Lung (tissue), 12 donors: ENCODE measurements around the gene ENAM. TPM values are rescaled to one million over a fixed set of nuclear protein-coding genes. Genes with fewer than 3 reads are reported as not detected.

Experiments
- ATAC-seq: fragments of 200-7000 bp; cut with Tn5 transposase; one replicate; pipeline ENCODE4 v1.9.1; 2020; ENCODE audit warnings: moderate number of reproducible peaks; ENCODE audit not compliant: insufficient read depth, low FRiP score
- DNase-seq, 3 donors: peaks; one replicate each; pipeline ENCODE4 v3.0.0-alpha.2; 2013 to 2017
- H3K27ac ChIP-seq, 2 donors: one replicate each; pipeline ENCODE4 v1.5.1; 2013; ENCODE audit warnings: mild to moderate bottlenecking in 2 of 2, moderate library complexity in 2 of 2, control low read depth in 1 of 2, inconsistent platforms in 1 of 2, low read depth in 1 of 2, low read length in 1 of 2
- H3K27me3 ChIP-seq, 3 donors: one replicate each; pipeline ENCODE4 v1.5.1; 2013; ENCODE audit warnings: low read length in 2 of 3; ENCODE audit not compliant: control insufficient read depth in 3 of 3, insufficient read depth in 3 of 3
- H3K36me3 ChIP-seq, 4 donors: one replicate each; pipeline ENCODE4 v1.5.1; 2013; ENCODE audit warnings: low read length in 4 of 4, mild to moderate bottlenecking in 1 of 4, moderate library complexity in 1 of 4; ENCODE audit not compliant: control insufficient read depth in 4 of 4, insufficient read depth in 4 of 4
- H3K4me1 ChIP-seq, 5 donors: one replicate each; pipeline ENCODE4 v1.5.1; 2013; ENCODE audit warnings: low read length in 5 of 5, mild to moderate bottlenecking in 2 of 5, moderate library complexity in 1 of 5; ENCODE audit not compliant: control insufficient read depth in 5 of 5, insufficient read depth in 5 of 5
- H3K4me3 ChIP-seq: one replicate; pipeline ENCODE4 v1.5.1; 2013; ENCODE audit warnings: mild to moderate bottlenecking, control low read depth, moderate library complexity
- H3K9ac ChIP-seq, 2 donors: one replicate each; pipeline ENCODE4 v1.5.1; 2013; ENCODE audit warnings: low read length in 2 of 2, control low read depth in 1 of 2; ENCODE audit not compliant: insufficient read depth in 1 of 2
- H3K9me3 ChIP-seq, 4 donors: one replicate each; pipeline ENCODE4 v1.5.1; 2013; ENCODE audit warnings: low read length in 3 of 4, mild to moderate bottlenecking in 1 of 4, moderate library complexity in 1 of 4; ENCODE audit not compliant: control insufficient read depth in 4 of 4, insufficient read depth in 3 of 4
- WGBS, 2 donors: extraction: QIAGEN DNeasy Blood & Tissue Kit; methylation state at CpG; one replicate each; pipeline ENCODE4 v1.1.7; 2013; 5-methylcytosine and 5-hydroxymethylcytosine counted together
- polyA plus RNA-seq, 2 donors: library from polyadenylated mRNA; stranded (reverse); fragments of 200-250 nt; gene quantifications; one replicate each; pipeline ENCODE4 v1.2.1, GENCODE V29; 2013
- total RNA-seq, 2 donors: library from RNA; depleted of rRNA in 1 of 2; stranded (reverse); fragments of >200 nt in 1 of 2; gene quantifications; one replicate each; pipeline ENCODE4 v1.2.1, GENCODE V29; 2014 to 2021
- TF ChIP-seq, protein P1 (sequence below): IDR thresholded peaks from 2 replicates; pipeline ENCODE4 v1.5.1; 2012; ENCODE audit warnings: mild to moderate bottlenecking; ENCODE audit errors: control extremely low read depth, extremely low read depth
- donor health status: control.
- donor health status: control.
- donor health status: Bipolar disorder and iron deficiency.
- donor health status: healthy.
- donor health status: DM: yes; HTN: yes; CAD: no.

Gene ENAM
- total and polyA plus RNA-seq, 4 donors, result 0.06 to 0.28 (median 0.09) TPM

DNA sequence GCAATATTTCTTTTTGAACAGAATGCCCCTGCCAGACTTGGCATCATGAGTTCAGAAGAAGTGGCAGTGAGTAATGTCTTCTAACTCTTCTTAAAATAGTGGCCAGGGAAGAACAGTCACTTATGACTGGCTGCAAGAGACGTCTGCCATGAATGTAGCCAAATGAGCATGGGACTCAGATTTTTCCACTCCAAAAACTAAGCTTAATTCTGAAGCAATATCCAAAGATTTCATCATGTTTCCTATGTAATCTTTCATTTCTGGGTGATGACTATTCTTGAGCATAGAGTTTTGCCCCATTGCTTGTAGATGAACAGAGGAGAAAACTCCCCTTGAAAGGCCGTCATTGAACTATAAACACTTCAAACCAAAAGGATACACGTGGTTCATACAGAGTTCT is 24.7 kb upstream of the ENAM start:
- H3K4me1 ChIP-seq, result no peaks in the 10 kb centered on the region
- 23 to 40% methylated on average over 3 of the region's 3 CpGs for WGBS, 2 donors
- H3K27me3 ChIP-seq, result no peaks in the 10 kb centered on the region
- TF ChIP-seq, protein P1, sequence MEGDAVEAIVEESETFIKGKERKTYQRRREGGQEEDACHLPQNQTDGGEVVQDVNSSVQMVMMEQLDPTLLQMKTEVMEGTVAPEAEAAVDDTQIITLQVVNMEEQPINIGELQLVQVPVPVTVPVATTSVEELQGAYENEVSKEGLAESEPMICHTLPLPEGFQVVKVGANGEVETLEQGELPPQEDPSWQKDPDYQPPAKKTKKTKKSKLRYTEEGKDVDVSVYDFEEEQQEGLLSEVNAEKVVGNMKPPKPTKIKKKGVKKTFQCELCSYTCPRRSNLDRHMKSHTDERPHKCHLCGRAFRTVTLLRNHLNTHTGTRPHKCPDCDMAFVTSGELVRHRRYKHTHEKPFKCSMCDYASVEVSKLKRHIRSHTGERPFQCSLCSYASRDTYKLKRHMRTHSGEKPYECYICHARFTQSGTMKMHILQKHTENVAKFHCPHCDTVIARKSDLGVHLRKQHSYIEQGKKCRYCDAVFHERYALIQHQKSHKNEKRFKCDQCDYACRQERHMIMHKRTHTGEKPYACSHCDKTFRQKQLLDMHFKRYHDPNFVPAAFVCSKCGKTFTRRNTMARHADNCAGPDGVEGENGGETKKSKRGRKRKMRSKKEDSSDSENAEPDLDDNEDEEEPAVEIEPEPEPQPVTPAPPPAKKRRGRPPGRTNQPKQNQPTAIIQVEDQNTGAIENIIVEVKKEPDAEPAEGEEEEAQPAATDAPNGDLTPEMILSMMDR, result no peak
- ATAC-seq (peak; percentile 15), DNase-seq (peak in 1 of 3 donors; percentile 18)
- no peaks in the 10 kb centered on the region for H3K9me3 ChIP-seq
- H3K27ac ChIP-seq, result no peak overlapping the region
- H3K36me3 ChIP-seq, result no peaks in the 10 kb centered on the region
- no peak overlapping the region for H3K9ac ChIP-seq
- no peak overlapping the region for H3K4me3 ChIP-seq

DNA sequence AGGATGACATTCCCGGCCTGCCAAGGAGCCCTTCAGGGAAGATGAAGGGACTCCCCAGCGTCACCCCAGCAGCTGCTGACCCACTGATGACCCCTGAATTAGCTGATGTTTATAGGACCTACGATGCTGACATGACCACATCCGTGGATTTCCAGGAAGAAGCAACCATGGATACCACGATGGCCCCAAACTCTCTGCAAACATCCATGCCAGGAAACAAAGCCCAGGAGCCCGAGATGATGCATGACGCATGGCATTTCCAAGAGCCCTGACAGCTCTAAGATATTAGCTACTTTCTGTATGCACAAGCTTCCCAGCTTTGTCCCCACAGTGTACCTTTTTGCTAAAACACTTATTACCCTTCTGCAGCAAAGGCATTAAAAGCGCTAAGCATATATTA is 22.1 kb upstream of the ENAM start:
- H3K4me1 ChIP-seq, result no peaks in the 10 kb centered on the region
- H3K4me3 ChIP-seq, result no peak overlapping the region
- ATAC-seq, result no peak
- H3K27ac ChIP-seq, result no peak overlapping the region
- H3K9ac ChIP-seq, result no peak overlapping the region
- H3K27me3 ChIP-seq, result no peaks in the 10 kb centered on the region
- peak in 1 of 3 donors; percentile 18 for DNase-seq
- no peaks in the 10 kb centered on the region for H3K9me3 ChIP-seq
- no peaks in the 10 kb centered on the region for H3K36me3 ChIP-seq
- TF ChIP-seq, protein P1, result no peak
- 69 to 81% methylated on average over 8 of the region's 8 CpGs for WGBS, 2 donors

DNA sequence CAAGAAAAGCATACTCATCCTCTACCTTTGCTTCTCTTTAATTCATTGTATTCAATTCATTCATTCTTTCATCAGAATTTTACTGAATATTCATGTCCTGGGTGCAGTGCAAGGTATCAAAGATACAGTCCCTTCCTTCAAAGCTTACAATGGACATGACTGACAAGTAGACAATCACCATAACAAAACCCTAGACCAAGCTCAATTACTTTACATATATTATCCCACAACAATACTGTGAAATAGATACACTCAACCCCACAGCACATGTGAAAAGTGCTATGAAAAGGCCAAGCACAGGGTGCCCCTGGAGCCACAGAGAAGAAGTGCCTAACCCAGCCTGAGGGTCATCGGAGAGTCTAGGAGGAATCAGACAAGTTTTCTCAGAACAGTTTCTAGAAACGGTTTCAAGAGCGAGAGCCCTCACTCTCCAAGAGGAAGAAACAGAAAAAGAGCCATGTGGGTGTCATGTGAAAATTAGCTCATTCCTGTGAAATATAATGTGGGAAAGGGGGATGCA is 21.1 kb upstream of the ENAM start:
- Histone ChIP-seq H3K9ac (no peak overlapping the region), H3K27me3 (no peaks in the 10 kb centered on the region), H3K4me1 (peaks cover 0 to 3% (median 0%) of the 10 kb centered on the region in 5 donors), H3K9me3 (no peaks in the 10 kb centered on the region), H3K27ac (no peak overlapping the region), H3K36me3 (no peaks in the 10 kb centered on the region), H3K4me3 (no peak overlapping the region)
- no peak for DNase-seq
- TF ChIP-seq, protein P1, result no peak
- ATAC-seq, result no peak
- WGBS, 2 donors, result 89 to 93% methylated on average over 3 of the region's 3 CpGs

DNA sequence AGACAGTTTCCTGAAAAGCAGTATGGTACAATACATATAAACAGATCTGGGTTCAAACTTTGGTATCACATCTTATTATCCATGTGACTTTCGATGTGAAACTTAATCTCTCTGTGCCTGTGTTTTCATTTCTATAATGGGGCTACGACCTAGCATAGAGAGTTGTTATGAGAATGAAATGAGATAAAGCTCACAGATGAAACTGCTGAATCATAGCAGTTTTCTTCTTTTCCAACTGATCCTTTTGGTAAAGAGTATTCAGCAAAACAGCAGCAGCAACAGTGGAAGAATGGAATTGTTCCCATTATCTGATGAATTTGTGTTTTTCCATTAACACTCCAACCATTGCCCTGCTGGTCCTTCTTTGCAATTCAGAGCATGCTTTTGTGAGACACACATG is 20.2 kb upstream of the ENAM start:
- Histone ChIP-seq H3K4me1 (peaks cover 0 to 10% (median 0%) of the 10 kb centered on the region in 5 donors), H3K36me3 (no peaks in the 10 kb centered on the region), H3K9me3 (no peaks in the 10 kb centered on the region), H3K27me3 (no peaks in the 10 kb centered on the region), H3K9ac (no peak overlapping the region), H3K27ac (no peak overlapping the region), H3K4me3 (no peak overlapping the region)
- DNase-seq (no peak), ATAC-seq (no peak)
- TF ChIP-seq, protein P1, result no peak
- WGBS, 2 donors, result 73 to 79% methylated on average over 2 of the region's 2 CpGs
